GM12892 (cell line): ENCODE results near the gene NOSIP.

Experiments
- POLR2A ChIP-seq: IDR thresholded peaks from 2 replicates; pipeline ENCODE4 v1.6.1; 2011; ENCODE audit warnings: low read depth, low read length, control low read depth
- POLR2AphosphoS5 ChIP-seq: IDR thresholded peaks from 2 replicates; pipeline ENCODE4 v1.6.1; 2011; ENCODE audit warnings: low read depth, low read length, control low read depth
- TAF1 ChIP-seq: IDR thresholded peaks from 2 replicates; pipeline ENCODE4 v1.6.1; 2011; ENCODE audit warnings: low read depth, mild to moderate bottlenecking, control low read depth, low read length, borderline replicate concordance

DNA sequence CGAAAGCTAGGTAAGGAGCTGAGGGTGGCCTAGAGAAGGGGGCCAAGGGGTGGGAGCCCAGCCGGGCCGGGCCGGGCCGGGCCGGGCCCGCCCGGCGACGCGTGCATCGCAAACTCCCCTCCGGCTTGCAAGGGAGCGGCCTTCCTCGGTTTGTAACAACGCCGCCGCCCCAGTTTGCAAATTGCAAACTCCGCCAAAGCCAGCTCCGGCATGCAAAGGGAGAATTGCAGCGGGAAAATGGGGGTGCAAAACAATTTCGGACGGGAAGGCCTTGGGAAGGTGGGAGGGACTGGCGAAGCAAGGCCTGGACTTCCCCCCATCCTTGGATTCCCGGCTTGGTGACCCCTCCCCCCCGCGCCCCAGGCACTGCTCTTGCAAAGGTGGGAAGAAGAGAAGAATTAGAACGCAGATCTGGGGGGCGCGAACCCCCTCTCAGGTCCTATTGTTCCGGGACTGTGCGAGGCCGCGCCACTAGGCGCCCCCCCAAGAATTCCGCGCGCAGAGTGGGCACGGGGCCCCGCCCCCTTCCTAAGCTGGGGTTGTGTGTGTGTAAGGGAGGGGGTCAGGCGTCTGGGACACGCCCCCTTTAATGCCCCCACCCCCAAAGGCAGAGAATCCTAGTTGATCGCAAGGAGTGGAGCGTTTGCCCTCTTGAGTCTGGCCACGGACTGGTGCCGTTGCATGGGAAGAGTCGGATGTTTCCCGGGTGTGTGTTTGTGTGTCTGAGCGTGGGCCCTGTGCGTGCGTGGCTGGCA, 11.6 kb upstream of the NOSIP start:
- TF ChIP-seq POLR2AphosphoS5 (no peak), TAF1 (no peak), POLR2A (no peak)
